Right atrium auricular region (tissue), 2 donors: ENCODE measurements around the gene PDE4B. TPM values are rescaled to one million over a fixed set of nuclear protein-coding genes. Genes with fewer than 3 reads are reported as not detected.

Experiments used
- DNase-seq: peaks from one replicate; pipeline ENCODE4 v3.0.0-alpha.2; 2019; ENCODE audit warnings: low spot score
- H3K27ac ChIP-seq, 2 donors: fragments of 200-600 bp; sonication (generic); 1 replicate in 1 of 2; 2 replicates in 1 of 2; pipeline ENCODE4 v1.5.1; 2016 to 2019
- H3K27me3 ChIP-seq, 2 donors: fragments of 200-600 bp; sonication (generic); one replicate each; pipeline versions ENCODE4 v1.5.1 to v1.6.0; 2017 to 2019
- H3K36me3 ChIP-seq: fragments of 200-600 bp; sonication (generic); one replicate; pipeline ENCODE4 v1.5.1; 2016
- H3K4me1 ChIP-seq, 2 donors: fragments of 200-600 bp; sonication (generic); one replicate each; pipeline versions ENCODE4 v1.5.1 to v1.6.0; 2017 to 2019
- H3K4me3 ChIP-seq, 2 donors: fragments of 200-600 bp; sonication (generic); 1 replicate in 1 of 2; 2 replicates in 1 of 2; pipeline ENCODE4 v1.5.1; 2017 to 2019; ENCODE audit warnings: mild to moderate bottlenecking in 1 of 2, moderate library complexity in 1 of 2
- H3K9me3 ChIP-seq, 2 donors: fragments of 200-600 bp; sonication (generic); one replicate each; pipeline ENCODE4 v1.5.1; 2019
- total RNA-seq, 2 donors: library from RNA; depleted of rRNA; stranded (reverse); fragments of >200 nt; gene quantifications; one replicate each; pipeline ENCODE4 v1.1.0, GENCODE V29; 2016
- TF ChIP-seq, protein P1 (sequence below), 2 donors: fragments of 200-600 bp; sonication (generic); IDR thresholded peaks; one replicate each; pipeline ENCODE4 v1.5.1; 2019; ENCODE audit warnings: antibody characterized with exemption in 2 of 2

PDE4B gene
- total RNA-seq, 2 donors from 2014 or later, result 16.0 to 27.7 TPM

DNA sequence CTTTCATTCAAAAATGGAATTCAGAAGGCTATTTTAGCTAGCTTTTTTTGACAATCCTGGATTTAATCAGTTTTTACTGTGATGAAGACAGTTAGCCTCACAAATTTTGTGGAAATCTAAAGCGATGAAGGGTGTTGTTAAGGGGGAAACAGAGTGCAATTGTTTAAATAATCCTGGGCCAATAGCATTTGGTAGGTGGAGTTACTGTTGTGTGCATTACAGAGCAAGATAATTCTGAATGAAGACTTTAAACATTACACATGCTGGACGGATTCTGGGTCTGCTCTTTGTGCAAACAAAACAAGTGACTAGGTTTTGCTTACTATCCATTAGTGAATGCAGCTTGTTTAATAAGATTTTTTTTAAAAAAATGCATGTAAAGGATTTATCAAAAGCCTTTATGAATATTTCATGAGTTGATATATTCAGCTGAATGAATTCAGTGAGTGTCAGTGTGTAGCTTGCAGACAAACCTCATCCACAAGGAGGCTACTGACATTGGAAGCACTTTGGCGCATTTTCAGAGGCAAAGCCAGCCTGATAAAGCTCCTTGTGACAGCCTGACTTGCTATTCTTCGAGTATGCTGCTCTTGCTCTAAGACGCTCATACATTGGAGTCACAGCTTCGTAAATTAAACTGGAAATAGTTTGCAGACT, 199.6 kb downstream of the PDE4B start:
- Histone ChIP-seq H3K9me3 (no peaks in the 10 kb centered on the region), H3K27ac (no peak overlapping the region), H3K4me1 (no peaks in the 10 kb centered on the region), H3K27me3 (no peaks in the 10 kb centered on the region), H3K4me3 (no peak overlapping the region), H3K36me3 (no peaks in the 10 kb centered on the region)
- DNase-seq, result no peak
- TF ChIP-seq, protein P1, sequence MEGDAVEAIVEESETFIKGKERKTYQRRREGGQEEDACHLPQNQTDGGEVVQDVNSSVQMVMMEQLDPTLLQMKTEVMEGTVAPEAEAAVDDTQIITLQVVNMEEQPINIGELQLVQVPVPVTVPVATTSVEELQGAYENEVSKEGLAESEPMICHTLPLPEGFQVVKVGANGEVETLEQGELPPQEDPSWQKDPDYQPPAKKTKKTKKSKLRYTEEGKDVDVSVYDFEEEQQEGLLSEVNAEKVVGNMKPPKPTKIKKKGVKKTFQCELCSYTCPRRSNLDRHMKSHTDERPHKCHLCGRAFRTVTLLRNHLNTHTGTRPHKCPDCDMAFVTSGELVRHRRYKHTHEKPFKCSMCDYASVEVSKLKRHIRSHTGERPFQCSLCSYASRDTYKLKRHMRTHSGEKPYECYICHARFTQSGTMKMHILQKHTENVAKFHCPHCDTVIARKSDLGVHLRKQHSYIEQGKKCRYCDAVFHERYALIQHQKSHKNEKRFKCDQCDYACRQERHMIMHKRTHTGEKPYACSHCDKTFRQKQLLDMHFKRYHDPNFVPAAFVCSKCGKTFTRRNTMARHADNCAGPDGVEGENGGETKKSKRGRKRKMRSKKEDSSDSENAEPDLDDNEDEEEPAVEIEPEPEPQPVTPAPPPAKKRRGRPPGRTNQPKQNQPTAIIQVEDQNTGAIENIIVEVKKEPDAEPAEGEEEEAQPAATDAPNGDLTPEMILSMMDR (IDR thresholded peaks at IDR 0.05), result no peak

DNA sequence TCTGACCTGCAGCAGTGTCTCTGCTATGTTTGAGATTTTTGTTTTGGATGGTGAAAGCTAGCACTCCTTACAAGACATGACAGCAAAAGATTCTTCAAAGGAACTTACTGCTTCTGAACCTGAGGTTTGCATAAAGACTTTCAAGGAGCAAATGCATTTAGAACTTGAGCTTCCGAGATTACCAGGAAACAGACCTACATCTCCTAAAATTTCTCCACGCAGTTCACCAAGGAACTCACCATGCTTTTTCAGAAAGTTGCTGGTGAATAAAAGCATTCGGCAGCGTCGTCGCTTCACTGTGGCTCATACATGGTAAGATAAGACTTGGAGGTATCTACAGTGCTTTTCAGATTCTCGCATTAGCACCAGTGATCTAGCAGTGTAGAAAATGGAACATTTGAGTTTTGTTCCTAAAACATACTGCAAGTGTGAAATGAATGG, 200.2 kb downstream of the PDE4B start:
- Histone ChIP-seq H3K27me3 (no peaks in the 10 kb centered on the region), H3K4me1 (no peaks in the 10 kb centered on the region), H3K27ac (no peak overlapping the region), H3K36me3 (no peaks in the 10 kb centered on the region), H3K9me3 (no peaks in the 10 kb centered on the region), H3K4me3 (no peak overlapping the region)
- TF ChIP-seq, protein P1 (IDR thresholded peaks at IDR 0.05), result no peak
- DNase-seq, result no peak

DNA sequence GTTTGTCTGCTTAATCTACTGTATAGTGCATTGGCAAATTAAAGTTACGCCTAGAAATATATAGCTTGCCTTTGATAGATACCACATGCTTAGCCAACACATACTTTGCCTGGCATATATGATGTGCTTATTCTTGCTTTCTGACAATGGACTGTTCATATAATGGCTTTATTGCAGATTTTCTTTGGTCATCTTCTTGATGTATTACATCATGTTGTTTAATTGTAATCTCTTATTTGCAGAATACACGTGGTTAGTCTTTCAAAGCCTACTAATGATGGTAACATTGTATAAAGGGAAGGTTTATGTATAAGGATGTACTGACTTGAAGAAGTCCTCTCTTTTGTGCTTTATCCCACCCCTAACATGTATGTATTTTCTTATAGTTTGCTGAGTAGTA, 201.5 kb downstream of the PDE4B start:
- DNase-seq, result no peak
- Histone ChIP-seq H3K4me3 (no peak overlapping the region), H3K9me3 (no peaks in the 10 kb centered on the region), H3K27ac (no peak overlapping the region), H3K4me1 (no peaks in the 10 kb centered on the region), H3K27me3 (no peaks in the 10 kb centered on the region), H3K36me3 (no peaks in the 10 kb centered on the region)
- TF ChIP-seq, protein P1 (IDR thresholded peaks at IDR 0.05), result no peak

DNA sequence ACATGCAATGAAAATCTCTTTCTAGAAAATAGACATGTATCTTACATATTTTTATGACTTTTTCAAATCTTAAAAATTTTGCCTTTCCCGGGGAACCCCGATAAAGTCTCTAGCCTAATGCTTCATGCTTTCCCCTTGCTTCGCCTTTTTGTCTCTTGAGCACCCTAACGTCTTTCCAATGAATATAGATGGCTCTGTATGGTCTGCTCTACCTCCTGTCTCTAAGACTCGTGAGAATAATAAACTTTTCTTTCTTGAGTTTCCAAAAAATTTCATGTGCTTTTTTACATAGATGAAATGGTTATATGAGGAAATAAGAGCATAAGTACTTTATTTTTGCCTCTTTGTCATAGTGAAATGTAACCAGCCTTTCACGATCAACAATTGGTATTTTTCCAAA, 202.6 kb downstream of the PDE4B start:
- DNase-seq, result no peak

DNA sequence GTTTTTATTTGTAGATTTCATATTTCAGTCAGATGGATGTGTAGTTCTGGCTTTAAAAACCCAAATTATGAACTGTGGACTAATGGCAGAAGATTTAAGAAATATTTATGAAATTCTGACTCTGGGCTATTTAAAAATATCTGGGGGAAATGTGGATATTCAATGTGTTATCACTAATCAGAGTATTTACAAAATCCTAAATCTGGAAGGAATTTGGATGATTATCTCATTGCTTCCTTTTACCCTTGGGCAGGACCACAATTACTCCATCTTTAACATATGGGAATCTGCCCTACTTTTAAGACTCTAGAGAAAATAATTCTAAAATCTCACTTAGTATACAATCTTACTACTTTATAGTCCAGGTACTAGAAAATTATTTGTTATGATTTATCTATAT, 203.2 kb downstream of the PDE4B start:
- no peaks in the 10 kb centered on the region for H3K36me3 ChIP-seq
- H3K27ac ChIP-seq, result no peak overlapping the region
- no peaks in the 10 kb centered on the region for H3K9me3 ChIP-seq
- H3K27me3 ChIP-seq, result no peaks in the 10 kb centered on the region
- no peak for DNase-seq
- no peak overlapping the region for H3K4me3 ChIP-seq
- no peaks in the 10 kb centered on the region for H3K4me1 ChIP-seq
- TF ChIP-seq, protein P1 (IDR thresholded peaks at IDR 0.05), result no peak

More for the DNA sequence above, 202.6 kb downstream of the PDE4B start:
- no peak overlapping the region for H3K27ac ChIP-seq
- H3K4me1 ChIP-seq, result no peaks in the 10 kb centered on the region
- TF ChIP-seq, protein P1 (IDR thresholded peaks at IDR 0.05), result no peak
- H3K9me3 ChIP-seq, result no peaks in the 10 kb centered on the region
- H3K36me3 ChIP-seq, result no peaks in the 10 kb centered on the region
- no peaks in the 10 kb centered on the region for H3K27me3 ChIP-seq
- H3K4me3 ChIP-seq, result no peak overlapping the region

DNA sequence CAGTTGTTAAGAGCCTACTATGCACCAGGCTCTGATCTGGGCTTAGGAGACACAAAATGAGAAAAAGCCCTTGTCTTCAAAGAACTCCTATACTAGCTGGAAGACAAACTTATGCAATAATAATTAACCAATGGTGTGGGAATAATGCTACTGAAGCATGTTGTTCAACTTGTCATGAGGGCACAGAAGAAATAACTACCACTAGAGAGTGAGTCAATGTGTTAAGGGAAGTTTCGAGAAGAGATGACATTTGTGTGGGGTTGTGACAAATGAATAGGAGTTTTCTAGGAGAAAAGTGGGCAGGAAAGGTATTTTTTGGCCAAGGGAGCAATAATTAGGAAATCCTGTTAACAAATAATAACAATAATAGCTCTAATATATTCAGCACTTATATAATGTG, 205.0 kb downstream of the PDE4B start:
- Histone ChIP-seq H3K36me3 (no peaks in the 10 kb centered on the region), H3K27ac (no peak overlapping the region), H3K27me3 (no peaks in the 10 kb centered on the region), H3K4me3 (no peak overlapping the region), H3K9me3 (no peaks in the 10 kb centered on the region), H3K4me1 (no peaks in the 10 kb centered on the region)
- TF ChIP-seq, protein P1 (IDR thresholded peaks at IDR 0.05), result no peak
- DNase-seq, result no peak
